Measurements from ENCODE around the gene CORIN.

DNA sequence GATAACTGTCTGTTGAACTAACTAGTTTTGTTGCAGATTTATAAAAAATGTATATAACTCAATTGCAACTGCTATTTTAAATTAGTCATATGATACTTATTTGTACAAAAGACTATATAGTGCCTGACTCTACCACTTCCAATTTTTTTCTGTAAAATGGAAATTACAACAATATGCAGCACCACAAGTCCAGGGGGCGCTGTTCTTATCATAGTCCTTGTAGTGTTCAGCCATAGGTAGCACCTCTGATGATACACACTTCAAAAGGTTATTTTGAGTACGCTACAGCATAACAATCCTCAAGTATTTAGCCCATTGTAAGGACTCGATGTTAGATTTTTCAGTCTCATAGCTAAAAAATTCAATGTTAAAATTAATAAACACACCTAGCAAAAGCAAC, 174.9 kb downstream of the CORIN start:
- TF ChIP-seq CTCF (IDR thresholded peaks at IDR 0.05; ENCODE audit: low read depth, low read length, poor library complexity, severe bottlenecking) = peak; percentile 60
- no peak for TF ChIP-seq EZH2phosphoT487 (IDR thresholded peaks at IDR 0.05; ENCODE audit: borderline replicate concordance, low read length)
